Measurements from ENCODE around the gene PHLPP1. TPM values are rescaled to one million over a fixed set of nuclear protein-coding genes. Genes with fewer than 3 reads are reported as not detected.

Gene PHLPP1
- total and polyA plus RNA-seq, 9 of the 15 experiments (the other 6 are each of a cell fraction or from before 2014, with no cell fraction given): 0.56 to 9.0 (median 4.5) TPM

- no peak for ATAC-seq
- POLR2A ChIA-PET: interaction anchor here (1.6 kb wide), 1 partner anchor 9 kb away, joined by 3 read pairs; no protein-coding TSS in a partner anchor
- H3K36me3 ChIP-seq (ENCODE audit: control insufficient read depth, insufficient read depth, low read length): no peaks in the 10 kb centered on the region
- H3K4me1 ChIP-seq (replicated peaks in 1 of 2; ENCODE audit: control insufficient read depth in 2 of 2, insufficient read depth in 2 of 2, low read length in 2 of 2): peaks cover 3 to 6% of the 10 kb centered on the region in 2 experiments; a peak in 4 of 5 replicates
- BruUV-seq (replicated peaks): no TSS peak
- H4K20me1 ChIP-seq (replicated peaks; ENCODE audit: control insufficient read depth, insufficient read depth, low read length): no peaks in the 10 kb centered on the region
- no peak overlapping the region for H3K4me3 ChIP-seq
- H2AFZ ChIP-seq (ENCODE audit: low read depth, low read length): no peak overlapping the region
- no peaks in the 10 kb centered on the region for H3K9me3 ChIP-seq (replicated peaks; ENCODE audit: control insufficient read depth, insufficient read depth, low read depth, low read length)
- intact Hi-C loops (cut with micrococcal nuclease) (no loop called here), in situ Hi-C loops (cut with MboI) (no loop called here)
- no peak overlapping the region for H3K27ac ChIP-seq (ENCODE audit: extremely low read depth, low read depth, low read length)
- 68% methylated on average over 3 of the region's 3 CpGs for WGBS (ENCODE audit: insufficient coverage, low coverage, missing lambda C conversion rate)
- DNase-seq (ENCODE audit: extremely low read depth in 1 of 4, low spot score in 3 of 4): no peak
- CTCF ChIA-PET (ENCODE audit: low intra/inter-chr PET ratio): no interaction called here
- H3K27me3 ChIP-seq (ENCODE audit: control insufficient read depth in 2 of 2, insufficient read depth in 2 of 2, low read length in 2 of 2): no peaks in the 10 kb centered on the region
- no peak for FAIRE-seq
- peaks cover 41% of the 10 kb centered on the region for H3K79me2 ChIP-seq (ENCODE audit: control insufficient read depth, insufficient read depth, low read length)
- H3K4me2 ChIP-seq (ENCODE audit: insufficient read depth, low read length): no peak overlapping the region
- H3K9ac ChIP-seq (ENCODE audit: insufficient read depth in 1 of 2, low read depth in 2 of 2, low read length in 2 of 2): no peak overlapping the region
- H3K9me1 ChIP-seq (ENCODE audit: control insufficient read depth, insufficient read depth, low read length): no peaks in the 10 kb centered on the region
- TF ChIP-seq CREB3 (tag; conservative IDR thresholded peaks at IDR 0.05; ENCODE audit: low read depth): no peak
- TF ChIP-seq POLR2A (conservative IDR thresholded peaks at IDR 0.05): no peak
- TF ChIP-seq PHF20 (IDR thresholded peaks at IDR 0.05; ENCODE audit: partially characterized antibody): no peak
- no peak for TF ChIP-seq ZNF644 (tag; IDR thresholded peaks at IDR 0.05; ENCODE audit: low read depth)
- no peak for TF ChIP-seq FOXJ3 (CRISPR knock-in tag; IDR thresholded peaks at IDR 0.05)
- TF ChIP-seq ZNF79 (CRISPR knock-in tag; IDR thresholded peaks at IDR 0.05; ENCODE audit: low read depth): no peak
- no peak for TF ChIP-seq YY1 (IDR thresholded peaks at IDR 0.05; ENCODE audit: borderline replicate concordance in 1 of 3, control insufficient read depth in 1 of 3, extremely low read depth in 1 of 3, insufficient read depth in 3 of 3, insufficient read length in 1 of 3, insufficient replicate concordance in 2 of 3, low read depth in 1 of 3, low read length in 2 of 3)
- TF ChIP-seq PATZ1 (CRISPR knock-in tag; IDR thresholded peaks at IDR 0.05; ENCODE audit: borderline replicate concordance): no peak
- TF ChIP-seq CLOCK (CRISPR knock-in tag; IDR thresholded peaks at IDR 0.05; ENCODE audit: borderline replicate concordance): no peak
- TF ChIP-seq U2AF1 (optimal IDR thresholded peaks at IDR 0.05; ENCODE audit: low read depth, low read length): no peak
- no peak for TF ChIP-seq HNRNPUL1 (IDR thresholded peaks at IDR 0.05; ENCODE audit: low read length)
- no peak for TF ChIP-seq DMBX1 (CRISPR knock-in tag; IDR thresholded peaks at IDR 0.05; ENCODE audit: borderline replicate concordance)
- TF ChIP-seq DEAF1 (CRISPR knock-in tag; IDR thresholded peaks at IDR 0.05): no peak
- no peak for TF ChIP-seq PTRF (tag; IDR thresholded peaks at IDR 0.05)
- TF ChIP-seq ZNF165 (CRISPR knock-in tag; IDR thresholded peaks at IDR 0.05; ENCODE audit: borderline replicate concordance): no peak
Observed at GRCh38 chr18:62751977-62752376, 36.6 kb downstream of the PHLPP1 start.
